ENCODE data around the gene NFATC2IP. TPM values are rescaled to one million over a fixed set of nuclear protein-coding genes. Genes with fewer than 3 reads are reported as not detected.

Gene NFATC2IP
- total and polyA plus RNA-seq, 9 of the 15 experiments (the other 6 are each of a cell fraction or from before 2014, with no cell fraction given), result 15.6 to 106 (median 46.9) TPM

DNA sequence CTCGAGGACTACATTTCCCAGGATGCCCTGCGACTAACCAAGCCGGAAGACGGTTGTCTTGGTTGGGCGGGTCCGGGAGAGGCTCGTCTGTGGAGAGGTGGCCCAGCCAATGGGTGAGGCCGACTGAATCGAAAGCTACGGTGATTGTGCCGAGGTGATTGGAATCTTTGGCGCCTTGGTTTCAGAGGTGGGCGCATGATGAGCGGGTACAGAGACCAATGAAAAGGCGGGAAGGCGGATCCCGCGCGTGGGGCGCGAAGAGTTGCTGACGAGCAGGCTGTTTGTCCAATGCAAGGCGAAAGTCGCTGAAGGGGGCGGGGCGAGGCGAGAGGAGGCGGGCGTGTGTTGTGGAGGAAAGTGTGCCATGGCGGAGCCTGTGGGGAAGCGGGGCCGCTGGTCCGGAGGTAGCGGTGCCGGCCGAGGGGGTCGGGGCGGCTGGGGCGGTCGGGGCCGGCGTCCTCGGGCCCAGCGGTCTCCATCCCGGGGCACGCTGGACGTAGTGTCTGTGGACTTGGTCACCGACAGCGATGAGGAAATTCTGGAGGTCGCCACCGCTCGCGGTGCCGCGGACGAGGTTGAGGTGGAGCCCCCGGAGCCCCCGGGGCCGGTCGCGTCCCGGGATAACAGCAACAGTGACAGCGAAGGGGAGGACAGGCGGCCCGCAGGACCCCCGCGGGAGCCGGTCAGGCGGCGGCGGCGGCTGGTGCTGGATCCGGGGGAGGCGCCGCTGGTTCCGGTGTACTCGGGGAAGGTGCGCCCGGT lies at the start of gene NFATC2IP (continued):
- no peak for TF ChIP-seq PRPF4 (IDR thresholded peaks at IDR 0.05; ENCODE audit: insufficient read depth, low read depth, low read length, poor library complexity, severe bottlenecking)
- no peak for TF ChIP-seq KLF16 (IDR thresholded peaks at IDR 0.05)
- no peak for TF ChIP-seq PHF21A (IDR thresholded peaks at IDR 0.05; ENCODE audit: borderline replicate concordance, low read depth)
- TF ChIP-seq MCM7 (IDR thresholded peaks at IDR 0.05), result no peak
- no peak for TF ChIP-seq CEBPG (CRISPR knock-in tag; IDR thresholded peaks at IDR 0.05)
- no peak for TF ChIP-seq CEBPG (tag; conservative IDR thresholded peaks at IDR 0.05 in 1 of 2, IDR thresholded peaks at IDR 0.05 in 1 of 2)
- peak; percentile 91 for TF ChIP-seq RBFOX2 (IDR thresholded peaks at IDR 0.05; ENCODE audit: low read depth, low read length)
- TF ChIP-seq TBP (optimal IDR thresholded peaks at IDR 0.05; ENCODE audit: low read depth, low read length), result peak; percentile 83
- TF ChIP-seq RBM25 (IDR thresholded peaks at IDR 0.05; ENCODE audit: low read depth, low read length, severe bottlenecking), result peak; percentile 91
- TF ChIP-seq, protein P1, sequence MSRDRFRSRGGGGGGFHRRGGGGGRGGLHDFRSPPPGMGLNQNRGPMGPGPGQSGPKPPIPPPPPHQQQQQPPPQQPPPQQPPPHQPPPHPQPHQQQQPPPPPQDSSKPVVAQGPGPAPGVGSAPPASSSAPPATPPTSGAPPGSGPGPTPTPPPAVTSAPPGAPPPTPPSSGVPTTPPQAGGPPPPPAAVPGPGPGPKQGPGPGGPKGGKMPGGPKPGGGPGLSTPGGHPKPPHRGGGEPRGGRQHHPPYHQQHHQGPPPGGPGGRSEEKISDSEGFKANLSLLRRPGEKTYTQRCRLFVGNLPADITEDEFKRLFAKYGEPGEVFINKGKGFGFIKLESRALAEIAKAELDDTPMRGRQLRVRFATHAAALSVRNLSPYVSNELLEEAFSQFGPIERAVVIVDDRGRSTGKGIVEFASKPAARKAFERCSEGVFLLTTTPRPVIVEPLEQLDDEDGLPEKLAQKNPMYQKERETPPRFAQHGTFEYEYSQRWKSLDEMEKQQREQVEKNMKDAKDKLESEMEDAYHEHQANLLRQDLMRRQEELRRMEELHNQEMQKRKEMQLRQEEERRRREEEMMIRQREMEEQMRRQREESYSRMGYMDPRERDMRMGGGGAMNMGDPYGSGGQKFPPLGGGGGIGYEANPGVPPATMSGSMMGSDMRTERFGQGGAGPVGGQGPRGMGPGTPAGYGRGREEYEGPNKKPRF (IDR thresholded peaks at IDR 0.05; ENCODE audit: low read depth, low read length), result no peak
- TF ChIP-seq, protein P2, sequence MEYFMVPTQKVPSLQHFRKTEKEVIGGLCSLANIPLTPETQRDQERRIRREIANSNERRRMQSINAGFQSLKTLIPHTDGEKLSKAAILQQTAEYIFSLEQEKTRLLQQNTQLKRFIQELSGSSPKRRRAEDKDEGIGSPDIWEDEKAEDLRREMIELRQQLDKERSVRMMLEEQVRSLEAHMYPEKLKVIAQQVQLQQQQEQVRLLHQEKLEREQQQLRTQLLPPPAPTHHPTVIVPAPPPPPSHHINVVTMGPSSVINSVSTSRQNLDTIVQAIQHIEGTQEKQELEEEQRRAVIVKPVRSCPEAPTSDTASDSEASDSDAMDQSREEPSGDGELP (CRISPR knock-in tag; IDR thresholded peaks at IDR 0.05; ENCODE audit: borderline replicate concordance), result peak; percentile 62
- peak; percentile 64; the same call in 1 of the 2 replicates for TF ChIP-seq ZBTB7A (IDR thresholded peaks at IDR 0.05; ENCODE audit: borderline replicate concordance, control insufficient read depth, low read depth, low read length)
- no peak for TF ChIP-seq RUNX1 (IDR thresholded peaks at IDR 0.05; ENCODE audit: low read depth)
- peak; percentile 87 for TF ChIP-seq ATF7 (IDR thresholded peaks at IDR 0.05)
- peak; percentile 23; the same call in 1 of the 2 replicates for TF ChIP-seq PML (IDR thresholded peaks at IDR 0.05; ENCODE audit: low read length)
- TF ChIP-seq, protein P3, sequence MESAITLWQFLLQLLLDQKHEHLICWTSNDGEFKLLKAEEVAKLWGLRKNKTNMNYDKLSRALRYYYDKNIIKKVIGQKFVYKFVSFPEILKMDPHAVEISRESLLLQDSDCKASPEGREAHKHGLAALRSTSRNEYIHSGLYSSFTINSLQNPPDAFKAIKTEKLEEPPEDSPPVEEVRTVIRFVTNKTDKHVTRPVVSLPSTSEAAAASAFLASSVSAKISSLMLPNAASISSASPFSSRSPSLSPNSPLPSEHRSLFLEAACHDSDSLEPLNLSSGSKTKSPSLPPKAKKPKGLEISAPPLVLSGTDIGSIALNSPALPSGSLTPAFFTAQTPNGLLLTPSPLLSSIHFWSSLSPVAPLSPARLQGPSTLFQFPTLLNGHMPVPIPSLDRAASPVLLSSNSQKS (CRISPR knock-in tag; IDR thresholded peaks at IDR 0.05), result no peak
- TF ChIP-seq SRSF9 (IDR thresholded peaks at IDR 0.05; ENCODE audit: borderline replicate concordance, low read depth, low read length), result no peak
- TF ChIP-seq CREB1 (IDR thresholded peaks at IDR 0.05), result peak; percentile 87
- TF ChIP-seq CREB1 (CRISPR knock-in tag; IDR thresholded peaks at IDR 0.05), result peak; percentile 91
- TF ChIP-seq E2F3 (CRISPR knock-in tag; IDR thresholded peaks at IDR 0.05), result no peak
- peak; percentile 91 for TF ChIP-seq E2F4 (CRISPR knock-in tag; IDR thresholded peaks at IDR 0.05; ENCODE audit: low read depth)
- TF ChIP-seq ZNF134 (CRISPR knock-in tag; conservative IDR thresholded peaks at IDR 0.05), result no peak
- TF ChIP-seq FOSL1 (tag; conservative IDR thresholded peaks at IDR 0.05), result no peak; the same call in 1 of the 2 replicates
- no peak for TF ChIP-seq PHTF2 (CRISPR knock-in tag; IDR thresholded peaks at IDR 0.05)

Data from K562 (cell line).